OCI-LY3 (cell line): ENCODE measurements around the gene SAC3D1.
"Not testable (repeated sequence)": the region's sequence is repeated elsewhere in the genome, so short reads cannot be mapped to it uniquely, and the experiment has no call there.

Experiments used
- H2AFZ ChIP-seq: fragments of 200-600, 300-600 bp; shearing (Covaris generic); 2 replicates; pipeline ENCODE4 v1.6.0; 2014; ENCODE audit warnings: antibody characterized with exemption, low read depth, low read length
- H3K27ac ChIP-seq: fragments of 200-600, 300-600 bp; sonication (generic); 2 replicates; pipeline ENCODE4 v1.5.1; 2014; ENCODE audit warnings: mild to moderate bottlenecking, low read length, moderate library complexity, mixed read lengths
- H3K27me3 ChIP-seq: fragments of 200-600, 300-600 bp; sonication (generic); 2 replicates; pipeline ENCODE4 v1.6.1; 2014; ENCODE audit warnings: low read depth, low read length, mixed read lengths
- H3K36me3 ChIP-seq: fragments of 200-600, 300-600 bp; sonication (generic); replicated peaks from 2 replicates; pipeline ENCODE3; 2014; ENCODE audit warnings: low read depth, low read length, mixed read lengths
- H3K4me1 ChIP-seq: fragments of 300-600, 200-600 bp; sonication (generic); 2 replicates; pipeline ENCODE4 v1.6.1; 2014; ENCODE audit warnings: low read length, mixed read lengths
- H3K4me2 ChIP-seq: fragments of 200-600, 300-600 bp; sonication (generic); 2 replicates; pipeline ENCODE4 v1.6.1; 2014; ENCODE audit warnings: low read length, mixed read lengths
- H3K4me3 ChIP-seq: fragments of 300-600, 200-600 bp; sonication (generic); 2 replicates; pipeline ENCODE4 v1.5.1; 2014; ENCODE audit warnings: antibody characterized with exemption, mild to moderate bottlenecking, low read length, moderate library complexity
- H3K79me2 ChIP-seq: fragments of 300-600, 200-600 bp; shearing (Covaris generic); 2 replicates; pipeline ENCODE4 v1.6.1; 2014; ENCODE audit warnings: mild to moderate bottlenecking, low read length, mixed read lengths
- H3K9ac ChIP-seq: fragments of 300-600, 200-600 bp; shearing (Covaris generic); 2 replicates; pipeline ENCODE4 v1.6.0; 2014; ENCODE audit warnings: mild to moderate bottlenecking, low read length, moderate library complexity
- H3K9me3 ChIP-seq: fragments of 200-600, 300-600 bp; shearing (Covaris generic); 2 replicates; pipeline ENCODE4 v1.6.1; 2014; ENCODE audit warnings: low read length, mixed read lengths; ENCODE audit not compliant: insufficient read depth
- H4K20me1 ChIP-seq: fragments of 200-600, 300-600 bp; sonication (generic); 2 replicates; pipeline ENCODE4 v1.6.1; 2016; ENCODE audit warnings: low read length, mixed read lengths; ENCODE audit not compliant: insufficient read depth
- CTCF ChIP-seq: fragments of 200-600, 300-600 bp; sonication (generic); IDR thresholded peaks from 2 replicates; pipeline ENCODE4 v1.5.1; 2014; ENCODE audit warnings: antibody characterized with exemption, low read length, low read depth
- EZH2phosphoT487 ChIP-seq: fragments of 200-600 bp; shearing (Covaris generic); IDR thresholded peaks from 2 replicates; pipeline ENCODE4 v1.6.1; 2018; ENCODE audit warnings: antibody characterized with exemption, mixed run types, low read depth

The SAC3D1 gene

GRCh38 chr11:65017937-65018336, 23.1 kb upstream of the SAC3D1 start:
- no peak overlapping the region for H3K9ac ChIP-seq
- no peaks in the 10 kb centered on the region for H3K9me3 ChIP-seq
- H3K36me3 ChIP-seq, result peaks cover 40% of the 10 kb centered on the region
- H3K4me2 ChIP-seq, result no peak overlapping the region
- H3K79me2 ChIP-seq, result peaks cover 30% of the 10 kb centered on the region
- H2AFZ ChIP-seq, result no peak overlapping the region
- no peak for TF ChIP-seq EZH2phosphoT487
- no peak for TF ChIP-seq CTCF
- no peaks in the 10 kb centered on the region for H4K20me1 ChIP-seq
- H3K27ac ChIP-seq, result no peak overlapping the region
- no peak overlapping the region for H3K4me3 ChIP-seq
- peaks cover 11% of the 10 kb centered on the region for H3K4me1 ChIP-seq
- no peaks in the 10 kb centered on the region for H3K27me3 ChIP-seq

DNA sequence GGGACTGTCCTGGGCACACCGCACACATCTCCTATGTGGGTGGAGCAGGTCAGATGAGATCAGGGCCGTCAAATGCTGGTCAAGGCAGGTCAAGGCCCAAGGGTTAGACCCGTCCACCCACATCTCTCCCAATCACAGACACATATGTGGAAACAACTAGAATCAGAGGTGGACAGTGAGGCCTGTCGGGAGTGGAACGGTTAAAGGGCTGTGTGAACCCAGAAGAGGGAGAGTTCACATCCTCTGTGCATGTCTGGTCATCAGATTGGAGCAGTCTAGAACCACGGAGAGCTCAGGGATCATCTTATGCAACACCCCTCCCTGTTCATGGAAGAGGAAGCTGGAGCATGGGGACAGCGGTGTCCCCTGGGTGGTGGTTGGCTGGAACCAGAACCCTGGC, 21.2 kb upstream of the SAC3D1 start:
- Histone ChIP-seq H3K9ac (no peak overlapping the region), H3K79me2 (peaks cover 26% of the 10 kb centered on the region), H3K4me3 (no peak overlapping the region), H3K27ac (no peak overlapping the region), H3K4me2 (no peak overlapping the region), H3K36me3 (peaks cover 40% of the 10 kb centered on the region), H3K27me3 (no peaks in the 10 kb centered on the region), H2AFZ (no peak overlapping the region), H3K4me1 (peaks cover 5% of the 10 kb centered on the region; the same call in 1 of the 2 replicates), H4K20me1 (no peaks in the 10 kb centered on the region), H3K9me3 (no peaks in the 10 kb centered on the region)
- TF ChIP-seq CTCF (no peak), EZH2phosphoT487 (no peak)

- Histone ChIP-seq H3K79me2 (peaks cover 14% of the 10 kb centered on the region), H3K9ac (no peak overlapping the region), H3K4me2 (no peak overlapping the region), H3K9me3 (no peaks in the 10 kb centered on the region), H2AFZ (no peak overlapping the region), H3K36me3 (peaks cover 40% of the 10 kb centered on the region), H3K4me3 (no peak overlapping the region), H4K20me1 (no peaks in the 10 kb centered on the region), H3K27ac (no peak overlapping the region), H3K27me3 (no peaks in the 10 kb centered on the region), H3K4me1 (no peaks in the 10 kb centered on the region)
- no peak for TF ChIP-seq CTCF
- TF ChIP-seq EZH2phosphoT487, result no peak
Measured at GRCh38 chr11:65021003-65021402, 20.0 kb upstream of the SAC3D1 start.

- H3K9ac ChIP-seq, result no peak overlapping the region
- H3K4me1 ChIP-seq, result no peaks in the 10 kb centered on the region
Measured at GRCh38 chr11:65021509-65021908, 19.5 kb upstream of the SAC3D1 start.

GRCh38 chr11:65023502-65023901, 17.5 kb upstream of the SAC3D1 start:
- not testable (repeated sequence) for H3K4me2 ChIP-seq, H3K9ac ChIP-seq, H3K27me3 ChIP-seq, H4K20me1 ChIP-seq, H3K4me3 ChIP-seq, H2AFZ ChIP-seq, H3K79me2 ChIP-seq, H3K27ac ChIP-seq, H3K9me3 ChIP-seq
- Histone ChIP-seq H3K36me3 (peaks cover 18% of the 10 kb centered on the region), H3K4me1 (peaks cover 13% of the 10 kb centered on the region)

More at GRCh38 chr11:65021509-65021908, 19.5 kb upstream of the SAC3D1 start:
- Histone ChIP-seq H3K79me2 (peaks cover 9% of the 10 kb centered on the region), H4K20me1 (no peaks in the 10 kb centered on the region), H3K4me3 (no peak overlapping the region), H3K27ac (no peak overlapping the region), H3K9me3 (no peaks in the 10 kb centered on the region), H3K27me3 (no peaks in the 10 kb centered on the region), H3K36me3 (peaks cover 36% of the 10 kb centered on the region), H3K4me2 (no peak overlapping the region), H2AFZ (no peak overlapping the region)
- TF ChIP-seq CTCF, result no peak
- TF ChIP-seq EZH2phosphoT487, result no peak
